SK-N-SH (cell line): ENCODE measurements around the gene WBP2NL. TPM values are rescaled to one million over a fixed set of nuclear protein-coding genes. Genes with fewer than 3 reads are reported as not detected.

Experiments used
- CTCF ChIA-PET: fragments of 300-600, 350-600 bp; formaldehyde crosslinking; extraction: SDS; loops from one replicate; lab custom pipeline; 2021; lab: Yijun Ruan, JAX
- POLR2A ChIA-PET: fragments of 350-600 bp; sonication (Branson Sonifier 250); formaldehyde crosslinking; extraction: SDS; loops from one replicate; lab custom pipeline; 2020; ENCODE audit warnings: antibody characterized with exemption, inconsistent platforms; lab: Yijun Ruan, JAX
- DNase-seq: peaks from one replicate; pipeline ENCODE4 v3.0.0; 2012
- H2AFZ ChIP-seq: fragments of 200-600 bp; sonication (generic); 2 replicates; pipeline ENCODE4 v1.8.1; 2016; ENCODE audit warnings: antibody characterized with exemption, mild to moderate bottlenecking, low read depth
- H3F3A ChIP-seq: fragments of 200-600 bp; sonication (generic); replicated peaks from 2 replicates; pipeline ENCODE3; 2016; ENCODE audit warnings: antibody characterized with exemption, mild to moderate bottlenecking; ENCODE audit not compliant: insufficient read depth
- H3K27ac ChIP-seq, 2 experiments: fragments of 200-500 bp in 1 of 2; fragments of 200-600 bp in 1 of 2; sonication (Bioruptor generic) in 1 of 2; sonication (generic), shearing (Covaris generic) in 1 of 2; 2 replicates each; pipeline versions ENCODE4 v1.5.1 to v1.6.1; 2014 to 2016; ENCODE audit warnings: low read depth in 2 of 2, inconsistent platforms in 1 of 2, low read length in 1 of 2, mild to moderate bottlenecking in 1 of 2, mixed read lengths in 1 of 2
- H3K27me3 ChIP-seq: fragments of 200-600 bp; sonication (generic), shearing (Covaris generic); 2 replicates; pipeline ENCODE4 v1.6.1; 2016; ENCODE audit warnings: mixed run types; ENCODE audit not compliant: insufficient read depth
- H3K36me3 ChIP-seq, 2 experiments: fragments of 200-500 bp in 1 of 2; fragments of 200-600 bp in 1 of 2; sonication (Bioruptor generic) in 1 of 2; sonication (generic) in 1 of 2; replicated peaks in 1 of 2; 2 replicates each; pipeline versions ENCODE3 to v1.5.1; 2014 to 2016; ENCODE audit warnings: low read length in 1 of 2, mild to moderate bottlenecking in 1 of 2; ENCODE audit not compliant: insufficient read depth in 2 of 2, control insufficient read depth in 1 of 2
- H3K4me1 ChIP-seq, 2 experiments: fragments of 200-500 bp in 1 of 2; fragments of 200-600 bp in 1 of 2; sonication (Bioruptor generic) in 1 of 2; sonication (generic), shearing (Covaris generic) in 1 of 2; 2 replicates each; pipeline versions ENCODE4 v1.5.1 to v1.6.1; 2014 to 2016; ENCODE audit warnings: low read depth in 1 of 2, low read length in 1 of 2, mixed run types in 1 of 2; ENCODE audit not compliant: insufficient read depth in 2 of 2, control insufficient read depth in 1 of 2
- H3K4me2 ChIP-seq: fragments of 200-600 bp; sonication (generic), shearing (Covaris generic); 2 replicates; pipeline ENCODE4 v1.6.1; 2017; ENCODE audit warnings: mixed run types
- H3K4me3 ChIP-seq, 2 experiments: fragments of 200-500 bp in 1 of 2; fragments of 200-600 bp in 1 of 2; sonication (Bioruptor generic) in 1 of 2; sonication (generic), shearing (Covaris generic) in 1 of 2; 2 replicates each; pipeline versions ENCODE4 v1.5.1 to v1.8.1; 2014 to 2016; ENCODE audit warnings: low read depth in 2 of 2, inconsistent platforms in 1 of 2, low read length in 1 of 2, mild to moderate bottlenecking in 1 of 2, mixed read lengths in 1 of 2, moderate library complexity in 1 of 2
- H3K79me2 ChIP-seq: fragments of 200-600 bp; sonication (generic); 2 replicates; pipeline ENCODE4 v1.8.1; 2017; ENCODE audit warnings: mild to moderate bottlenecking; ENCODE audit not compliant: insufficient read depth
- H3K9ac ChIP-seq: fragments of 200-600 bp; sonication (generic); 2 replicates; pipeline ENCODE4 v1.6.1; 2017; ENCODE audit warnings: mixed run types
- H3K9me2 ChIP-seq: fragments of 200-600 bp; sonication (generic); 2 replicates; pipeline ENCODE4 v1.6.1; 2017; ENCODE audit warnings: mixed run types
- H3K9me3 ChIP-seq: fragments of 200-600 bp; sonication (generic); 2 replicates; pipeline ENCODE4 v1.6.1; 2017; ENCODE audit warnings: mixed run types, mild to moderate bottlenecking, moderate library complexity
- H4K20me1 ChIP-seq: fragments of 200-600 bp; sonication (generic); 2 replicates; pipeline ENCODE4 v1.6.1; 2017; ENCODE audit warnings: mild to moderate bottlenecking, mixed run types; ENCODE audit not compliant: insufficient read depth
- EP300 ChIP-seq, 2 experiments: IDR thresholded peaks; 2 replicates each; pipeline versions ENCODE4 v1.4.0 to v1.6.1; 2012; ENCODE audit warnings: borderline replicate concordance in 1 of 2, low read depth in 1 of 2, low read length in 1 of 2
- FOSL2 ChIP-seq: IDR thresholded peaks from 2 replicates; pipeline ENCODE4 v1.4.0; 2012; ENCODE audit warnings: low read depth, mild to moderate bottlenecking, moderate library complexity, borderline replicate concordance
- FOXM1 ChIP-seq: IDR thresholded peaks from 2 replicates; pipeline ENCODE4 v1.4.0; 2012; ENCODE audit warnings: low read depth, mild to moderate bottlenecking
- GATA2 ChIP-seq: sonication (generic); formaldehyde crosslinking; IDR thresholded peaks from 2 replicates; pipeline ENCODE4 v1.5.0; 2020; ENCODE audit warnings: mild to moderate bottlenecking, missing genetic modification reagents
- JUND ChIP-seq: IDR thresholded peaks from 2 replicates; pipeline ENCODE4 v1.4.0; 2012
- MEF2A ChIP-seq: IDR thresholded peaks from 2 replicates; pipeline ENCODE4 v1.4.0; 2012; ENCODE audit warnings: low read depth, borderline replicate concordance
- MXI1 ChIP-seq: IDR thresholded peaks from 2 replicates; pipeline ENCODE4 v1.6.1; 2012; ENCODE audit warnings: mild to moderate bottlenecking, low read depth, low read length, improper control_type of control experiment
- POLR2AphosphoS5 ChIP-seq: IDR thresholded peaks from 2 replicates; pipeline ENCODE4 v1.6.1; 2012; ENCODE audit warnings: low read depth, low read length
- RFX5 ChIP-seq: IDR thresholded peaks from 2 replicates; pipeline ENCODE4 v1.6.1; 2012; ENCODE audit warnings: mild to moderate bottlenecking, improper control_type of control experiment, low read length
- RXRA ChIP-seq: IDR thresholded peaks from 2 replicates; pipeline ENCODE4 v1.4.0; 2012; ENCODE audit warnings: low read depth, mild to moderate bottlenecking, borderline replicate concordance
- SIN3A ChIP-seq: IDR thresholded peaks from 2 replicates; pipeline ENCODE4 v1.6.1; 2012; ENCODE audit warnings: low read depth, mild to moderate bottlenecking, low read length, moderate library complexity, borderline replicate concordance
- SMC3 ChIP-seq: IDR thresholded peaks from 2 replicates; pipeline ENCODE4 v1.6.1; 2012; ENCODE audit warnings: low read depth, low read length, improper control_type of control experiment
- TCF12 ChIP-seq: IDR thresholded peaks from 2 replicates; pipeline ENCODE4 v1.4.0; 2012
- WGBS: methylation state at CpG from one replicate; pipeline ENCODE4 v1.1.6; 2017; ENCODE audit warnings: low lambda C conversion rate; 5-methylcytosine and 5-hydroxymethylcytosine counted together
- polyA plus RNA-seq, 3 experiments: library from polyadenylated mRNA; depleted of rRNA; stranded (reverse); fragments of >200 nt; gene quantifications; 2 replicates each; pipeline ENCODE4 v1.2.3, GENCODE V29; 2012
- TF ChIP-seq, protein P1 (sequence below): fragments of 200-600 bp; sonication (generic); IDR thresholded peaks from 2 replicates; pipeline ENCODE4 v1.6.1; 2017; ENCODE audit warnings: antibody characterized with exemption, mild to moderate bottlenecking, moderate library complexity
- TF ChIP-seq, protein P2 (sequence below): fragments of 150-350 bp; IDR thresholded peaks from 2 replicates; pipeline ENCODE4 v1.6.1; 2017; ENCODE audit warnings: antibody characterized with exemption, low read length, low read depth, borderline replicate concordance
- TF ChIP-seq, protein P3 (sequence below): IDR thresholded peaks from 2 replicates; pipeline ENCODE4 v1.4.0; 2012; ENCODE audit warnings: low read depth, borderline replicate concordance
- TF ChIP-seq, protein P4 (sequence below): IDR thresholded peaks from 2 replicates; pipeline ENCODE4; 2012

WBP2NL gene
- polyA plus RNA-seq, 1 of the 3 experiments (the other 2 are of a cell fraction), result 0.07 TPM

DNA sequence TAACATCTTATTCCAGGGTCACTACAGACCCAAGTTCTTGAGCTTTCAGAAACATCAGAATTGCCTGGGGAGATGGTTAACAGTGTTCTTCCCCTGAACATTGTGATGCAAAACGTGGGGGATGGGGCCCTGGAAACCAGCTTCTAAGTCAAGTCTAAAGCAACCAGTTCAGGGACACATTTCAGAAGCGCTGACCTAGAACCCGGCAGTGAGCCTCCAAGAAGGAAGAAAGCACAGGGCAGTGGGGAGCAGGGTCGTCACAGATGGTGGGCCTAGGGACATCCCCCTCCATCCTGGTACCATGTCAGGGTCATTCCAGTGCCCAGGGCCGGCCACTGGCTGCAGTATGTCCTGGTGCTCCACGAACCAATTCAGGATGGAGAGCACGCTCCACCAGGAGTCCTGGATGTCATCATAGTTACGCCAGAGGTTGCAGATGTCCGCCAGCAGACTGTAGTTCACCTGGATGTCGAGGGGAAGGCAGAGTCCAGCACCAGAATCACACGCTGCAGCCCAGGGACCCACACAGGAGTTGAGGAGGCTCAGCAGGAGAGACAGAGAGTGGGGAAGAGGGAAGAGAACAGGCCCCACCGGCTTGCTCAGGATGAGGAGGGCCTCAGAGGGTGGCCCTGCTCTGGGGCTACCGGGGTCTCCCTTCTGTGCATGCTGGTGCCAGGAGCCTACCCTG, 67.0 kb downstream of the WBP2NL start (continued):
- TF ChIP-seq, protein P1, sequence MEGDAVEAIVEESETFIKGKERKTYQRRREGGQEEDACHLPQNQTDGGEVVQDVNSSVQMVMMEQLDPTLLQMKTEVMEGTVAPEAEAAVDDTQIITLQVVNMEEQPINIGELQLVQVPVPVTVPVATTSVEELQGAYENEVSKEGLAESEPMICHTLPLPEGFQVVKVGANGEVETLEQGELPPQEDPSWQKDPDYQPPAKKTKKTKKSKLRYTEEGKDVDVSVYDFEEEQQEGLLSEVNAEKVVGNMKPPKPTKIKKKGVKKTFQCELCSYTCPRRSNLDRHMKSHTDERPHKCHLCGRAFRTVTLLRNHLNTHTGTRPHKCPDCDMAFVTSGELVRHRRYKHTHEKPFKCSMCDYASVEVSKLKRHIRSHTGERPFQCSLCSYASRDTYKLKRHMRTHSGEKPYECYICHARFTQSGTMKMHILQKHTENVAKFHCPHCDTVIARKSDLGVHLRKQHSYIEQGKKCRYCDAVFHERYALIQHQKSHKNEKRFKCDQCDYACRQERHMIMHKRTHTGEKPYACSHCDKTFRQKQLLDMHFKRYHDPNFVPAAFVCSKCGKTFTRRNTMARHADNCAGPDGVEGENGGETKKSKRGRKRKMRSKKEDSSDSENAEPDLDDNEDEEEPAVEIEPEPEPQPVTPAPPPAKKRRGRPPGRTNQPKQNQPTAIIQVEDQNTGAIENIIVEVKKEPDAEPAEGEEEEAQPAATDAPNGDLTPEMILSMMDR, result no peak
- TF ChIP-seq TCF12 (no peak), SMC3 (no peak), MXI1 (no peak), JUND (no peak)

DNA sequence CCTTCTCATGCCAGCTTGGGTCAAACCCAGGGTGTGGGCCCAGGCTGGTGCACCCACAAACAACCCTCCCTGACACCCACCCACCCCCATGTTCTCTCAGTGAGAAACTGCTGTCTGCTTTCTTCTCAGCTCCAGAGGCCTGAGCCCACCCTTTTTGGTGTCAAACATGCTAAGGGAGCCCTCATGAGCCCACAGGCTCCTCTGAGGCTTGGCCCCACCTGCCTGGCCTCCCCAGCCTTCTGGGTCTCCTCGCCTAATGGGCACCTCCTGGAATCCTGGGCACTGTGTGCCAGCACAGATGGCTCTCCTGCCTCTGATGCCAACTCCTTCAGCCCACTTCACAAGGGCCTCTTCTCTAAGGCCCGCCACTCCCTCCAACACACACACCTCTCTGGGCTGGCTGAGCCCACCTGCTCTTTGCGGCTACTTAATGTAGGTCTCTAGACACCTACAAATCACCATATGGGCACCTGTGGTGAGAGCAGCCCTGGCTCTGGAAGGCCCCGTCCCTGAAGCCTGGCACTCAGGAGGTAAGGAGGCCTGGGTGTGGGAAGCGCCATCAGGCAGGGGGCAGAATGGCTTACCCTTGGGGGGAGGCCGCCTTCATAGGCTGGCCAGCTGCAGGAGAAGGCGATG, 67.7 kb downstream of the WBP2NL start:
- no peak overlapping the region for H3K4me2 ChIP-seq
- H3K36me3 ChIP-seq, result no peaks in the 10 kb centered on the region
- H3K4me1 ChIP-seq, result peaks cover 2 to 8% of the 10 kb centered on the region in 2 experiments; a peak in 2 of 4 replicates
- DNase-seq, result no peak
- no peaks in the 10 kb centered on the region for H3K9me3 ChIP-seq
- H3F3A ChIP-seq, result no peaks in the 10 kb centered on the region
- H2AFZ ChIP-seq, result no peak overlapping the region
- TF ChIP-seq SIN3A, result no peak
- no peak for TF ChIP-seq FOSL2
- no peak for TF ChIP-seq RFX5
- no peak for TF ChIP-seq EP300 (IDR thresholded peaks at IDR 0.05; ENCODE audit: borderline replicate concordance in 1 of 2, low read depth in 1 of 2, low read length in 1 of 2)
- TF ChIP-seq FOXM1, result no peak
- no peak overlapping the region for H3K4me3 ChIP-seq
- ChIA-PET POLR2A (no interaction called here), CTCF (no interaction called here)
- no peaks in the 10 kb centered on the region for H3K9me2 ChIP-seq
- no peak overlapping the region for H3K27ac ChIP-seq
- H3K79me2 ChIP-seq, result no peaks in the 10 kb centered on the region
- H3K9ac ChIP-seq, result no peak overlapping the region
- no peaks in the 10 kb centered on the region for H4K20me1 ChIP-seq
- no peaks in the 10 kb centered on the region for H3K27me3 ChIP-seq
- 100% methylated on average over 1 of the region's 7 CpGs for WGBS

DNA sequence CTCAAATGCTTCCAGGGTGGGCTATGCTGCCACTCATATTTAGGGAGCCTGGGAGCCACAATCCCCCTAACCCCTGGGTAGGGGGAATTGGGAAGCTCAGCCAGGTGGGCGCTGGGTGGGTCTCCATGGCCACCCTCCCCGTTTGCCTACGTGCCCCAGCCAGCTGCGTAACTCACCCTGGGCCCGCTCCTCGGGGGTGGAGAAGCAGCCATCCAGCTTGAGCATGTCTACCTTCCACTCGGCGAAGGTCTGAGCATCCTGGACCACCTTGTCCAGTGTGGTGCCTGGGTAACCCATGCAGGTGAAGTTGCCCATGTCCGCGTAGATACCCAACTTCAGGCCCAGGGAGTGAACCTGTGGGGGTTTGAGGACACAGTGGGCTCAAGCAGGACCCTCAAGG, 68.3 kb downstream of the WBP2NL start:
- H3F3A ChIP-seq, result no peaks in the 10 kb centered on the region
- H3K27me3 ChIP-seq, result no peaks in the 10 kb centered on the region
- H3K4me3 ChIP-seq, result no peak overlapping the region
- H4K20me1 ChIP-seq, result no peaks in the 10 kb centered on the region
- H3K79me2 ChIP-seq, result no peaks in the 10 kb centered on the region
- no peaks in the 10 kb centered on the region for H3K9me2 ChIP-seq
- no peaks in the 10 kb centered on the region for H3K9me3 ChIP-seq
- DNase-seq, result no peak
- no peak overlapping the region for H3K9ac ChIP-seq
- H3K27ac ChIP-seq, result no peak overlapping the region
- peaks cover 8% of the 10 kb centered on the region in 2 experiments; a peak in 2 of 4 replicates for H3K4me1 ChIP-seq
- no peak for TF ChIP-seq SMC3
- TF ChIP-seq, protein P2, sequence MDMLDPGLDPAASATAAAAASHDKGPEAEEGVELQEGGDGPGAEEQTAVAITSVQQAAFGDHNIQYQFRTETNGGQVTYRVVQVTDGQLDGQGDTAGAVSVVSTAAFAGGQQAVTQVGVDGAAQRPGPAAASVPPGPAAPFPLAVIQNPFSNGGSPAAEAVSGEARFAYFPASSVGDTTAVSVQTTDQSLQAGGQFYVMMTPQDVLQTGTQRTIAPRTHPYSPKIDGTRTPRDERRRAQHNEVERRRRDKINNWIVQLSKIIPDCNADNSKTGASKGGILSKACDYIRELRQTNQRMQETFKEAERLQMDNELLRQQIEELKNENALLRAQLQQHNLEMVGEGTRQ, result no peak
- TF ChIP-seq, protein P3, sequence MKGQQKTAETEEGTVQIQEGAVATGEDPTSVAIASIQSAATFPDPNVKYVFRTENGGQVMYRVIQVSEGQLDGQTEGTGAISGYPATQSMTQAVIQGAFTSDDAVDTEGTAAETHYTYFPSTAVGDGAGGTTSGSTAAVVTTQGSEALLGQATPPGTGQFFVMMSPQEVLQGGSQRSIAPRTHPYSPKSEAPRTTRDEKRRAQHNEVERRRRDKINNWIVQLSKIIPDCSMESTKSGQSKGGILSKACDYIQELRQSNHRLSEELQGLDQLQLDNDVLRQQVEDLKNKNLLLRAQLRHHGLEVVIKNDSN, result no peak
- no peak for TF ChIP-seq RXRA
- TF ChIP-seq MEF2A, result no peak
- TF ChIP-seq EP300 (IDR thresholded peaks at IDR 0.05; ENCODE audit: borderline replicate concordance in 1 of 2, low read depth in 1 of 2, low read length in 1 of 2), result no peak
- TF ChIP-seq, protein P4, sequence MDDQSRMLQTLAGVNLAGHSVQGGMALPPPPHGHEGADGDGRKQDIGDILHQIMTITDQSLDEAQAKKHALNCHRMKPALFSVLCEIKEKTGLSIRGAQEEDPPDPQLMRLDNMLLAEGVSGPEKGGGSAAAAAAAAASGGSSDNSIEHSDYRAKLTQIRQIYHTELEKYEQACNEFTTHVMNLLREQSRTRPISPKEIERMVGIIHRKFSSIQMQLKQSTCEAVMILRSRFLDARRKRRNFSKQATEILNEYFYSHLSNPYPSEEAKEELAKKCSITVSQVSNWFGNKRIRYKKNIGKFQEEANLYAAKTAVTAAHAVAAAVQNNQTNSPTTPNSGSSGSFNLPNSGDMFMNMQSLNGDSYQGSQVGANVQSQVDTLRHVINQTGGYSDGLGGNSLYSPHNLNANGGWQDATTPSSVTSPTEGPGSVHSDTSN, result no peak
- TF ChIP-seq, protein P1, result no peak
- no peak for TF ChIP-seq MXI1
- TF ChIP-seq FOSL2, result no peak
- no peak for TF ChIP-seq FOXM1
- no peak for TF ChIP-seq POLR2AphosphoS5
- TF ChIP-seq GATA2 (CRISPR knock-in tag), result no peak
- no peaks in the 10 kb centered on the region for H3K36me3 ChIP-seq
- no peak overlapping the region for H2AFZ ChIP-seq
- no peak overlapping the region for H3K4me2 ChIP-seq
- POLR2A ChIA-PET, result no interaction called here
- CTCF ChIA-PET, result no interaction called here
- no CpG with 5 or more reads among the region's 10 CpGs for WGBS
